Lung (tissue), 12 donors: ENCODE measurements around the gene ACE2. TPM values are rescaled to one million over a fixed set of nuclear protein-coding genes. Genes with fewer than 3 reads are reported as not detected.

Experiments
- ATAC-seq: fragments of 200-7000 bp; cut with Tn5 transposase; one replicate; pipeline ENCODE4 v1.9.1; 2020; ENCODE audit warnings: moderate number of reproducible peaks; ENCODE audit not compliant: insufficient read depth, low FRiP score
- DNase-seq, 3 donors: peaks; one replicate each; pipeline ENCODE4 v3.0.0-alpha.2; 2013 to 2017
- H3K27ac ChIP-seq, 2 donors: one replicate each; pipeline ENCODE4 v1.5.1; 2013; ENCODE audit warnings: mild to moderate bottlenecking in 2 of 2, moderate library complexity in 2 of 2, control low read depth in 1 of 2, inconsistent platforms in 1 of 2, low read depth in 1 of 2, low read length in 1 of 2
- H3K27me3 ChIP-seq, 3 donors: one replicate each; pipeline ENCODE4 v1.5.1; 2013; ENCODE audit warnings: low read length in 2 of 3; ENCODE audit not compliant: control insufficient read depth in 3 of 3, insufficient read depth in 3 of 3
- H3K36me3 ChIP-seq, 4 donors: one replicate each; pipeline ENCODE4 v1.5.1; 2013; ENCODE audit warnings: low read length in 4 of 4, mild to moderate bottlenecking in 1 of 4, moderate library complexity in 1 of 4; ENCODE audit not compliant: control insufficient read depth in 4 of 4, insufficient read depth in 4 of 4
- H3K4me1 ChIP-seq, 5 donors: one replicate each; pipeline ENCODE4 v1.5.1; 2013; ENCODE audit warnings: low read length in 5 of 5, mild to moderate bottlenecking in 2 of 5, moderate library complexity in 1 of 5; ENCODE audit not compliant: control insufficient read depth in 5 of 5, insufficient read depth in 5 of 5
- H3K4me3 ChIP-seq: one replicate; pipeline ENCODE4 v1.5.1; 2013; ENCODE audit warnings: mild to moderate bottlenecking, control low read depth, moderate library complexity
- H3K9ac ChIP-seq, 2 donors: one replicate each; pipeline ENCODE4 v1.5.1; 2013; ENCODE audit warnings: low read length in 2 of 2, control low read depth in 1 of 2; ENCODE audit not compliant: insufficient read depth in 1 of 2
- H3K9me3 ChIP-seq, 4 donors: one replicate each; pipeline ENCODE4 v1.5.1; 2013; ENCODE audit warnings: low read length in 3 of 4, mild to moderate bottlenecking in 1 of 4, moderate library complexity in 1 of 4; ENCODE audit not compliant: control insufficient read depth in 4 of 4, insufficient read depth in 3 of 4
- WGBS, 2 donors: extraction: QIAGEN DNeasy Blood & Tissue Kit; methylation state at CpG; one replicate each; pipeline ENCODE4 v1.1.7; 2013; 5-methylcytosine and 5-hydroxymethylcytosine counted together
- polyA plus RNA-seq, 2 donors: library from polyadenylated mRNA; stranded (reverse); fragments of 200-250 nt; gene quantifications; one replicate each; pipeline ENCODE4 v1.2.1, GENCODE V29; 2013
- total RNA-seq, 2 donors: library from RNA; depleted of rRNA in 1 of 2; stranded (reverse); fragments of >200 nt in 1 of 2; gene quantifications; one replicate each; pipeline ENCODE4 v1.2.1, GENCODE V29; 2014 to 2021
- TF ChIP-seq, protein P1 (sequence below): IDR thresholded peaks from 2 replicates; pipeline ENCODE4 v1.5.1; 2012; ENCODE audit warnings: mild to moderate bottlenecking; ENCODE audit errors: control extremely low read depth, extremely low read depth
- donor health status: control.
- donor health status: control.
- donor health status: Bipolar disorder and iron deficiency.
- donor health status: healthy.
- donor health status: DM: yes; HTN: yes; CAD: no.

ACE2 gene
- total and polyA plus RNA-seq, 4 donors: 0.53 to 8.1 (median 5.5) TPM

- Histone ChIP-seq H3K4me1 (no peaks in the 10 kb centered on the region), H3K9me3 (no peaks in the 10 kb centered on the region), H3K4me3 (no peak overlapping the region), H3K36me3 (no peaks in the 10 kb centered on the region), H3K27ac (no peak overlapping the region), H3K27me3 (peaks cover 0 to 50% (median 34%) of the 10 kb centered on the region in 3 donors), H3K9ac (no peak overlapping the region)
- TF ChIP-seq, protein P1, sequence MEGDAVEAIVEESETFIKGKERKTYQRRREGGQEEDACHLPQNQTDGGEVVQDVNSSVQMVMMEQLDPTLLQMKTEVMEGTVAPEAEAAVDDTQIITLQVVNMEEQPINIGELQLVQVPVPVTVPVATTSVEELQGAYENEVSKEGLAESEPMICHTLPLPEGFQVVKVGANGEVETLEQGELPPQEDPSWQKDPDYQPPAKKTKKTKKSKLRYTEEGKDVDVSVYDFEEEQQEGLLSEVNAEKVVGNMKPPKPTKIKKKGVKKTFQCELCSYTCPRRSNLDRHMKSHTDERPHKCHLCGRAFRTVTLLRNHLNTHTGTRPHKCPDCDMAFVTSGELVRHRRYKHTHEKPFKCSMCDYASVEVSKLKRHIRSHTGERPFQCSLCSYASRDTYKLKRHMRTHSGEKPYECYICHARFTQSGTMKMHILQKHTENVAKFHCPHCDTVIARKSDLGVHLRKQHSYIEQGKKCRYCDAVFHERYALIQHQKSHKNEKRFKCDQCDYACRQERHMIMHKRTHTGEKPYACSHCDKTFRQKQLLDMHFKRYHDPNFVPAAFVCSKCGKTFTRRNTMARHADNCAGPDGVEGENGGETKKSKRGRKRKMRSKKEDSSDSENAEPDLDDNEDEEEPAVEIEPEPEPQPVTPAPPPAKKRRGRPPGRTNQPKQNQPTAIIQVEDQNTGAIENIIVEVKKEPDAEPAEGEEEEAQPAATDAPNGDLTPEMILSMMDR: no peak
- ATAC-seq (no peak), DNase-seq (no peak)
- 64 to 67% methylated on average over 3 of the region's 3 CpGs for WGBS, 2 donors
These were observed 15.8 kb upstream of the ACE2 start for GRCh38 chrX:15616531-15616930.

DNA sequence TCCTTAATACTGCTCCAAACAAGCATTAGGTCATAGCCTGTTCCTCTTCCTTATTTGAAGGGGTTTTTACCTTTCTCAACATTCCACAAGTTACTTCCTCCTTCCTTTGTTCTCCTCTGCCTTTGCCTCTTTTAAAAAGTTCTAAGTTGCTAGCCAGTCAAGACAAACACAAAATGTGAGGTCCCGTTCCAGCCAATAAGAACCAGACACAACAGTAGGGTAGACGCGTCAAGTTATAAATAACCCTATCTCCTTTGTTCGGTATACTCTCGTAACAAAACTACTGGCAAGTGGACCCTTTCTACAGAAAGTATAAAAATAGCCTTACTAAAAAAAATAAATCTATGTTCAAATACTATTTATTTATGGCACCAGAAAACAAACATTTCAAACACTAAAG, 6.3 kb upstream of the ACE2 start:
- H3K4me1 ChIP-seq: peaks cover 0 to 9% (median 0%) of the 10 kb centered on the region in 5 donors
- ATAC-seq: no peak
- H3K27ac ChIP-seq: no peak overlapping the region
- WGBS, 2 donors: 53 to 57% methylated on average over 5 of the region's 5 CpGs
- peaks cover 0 to 37% (median 35%) of the 10 kb centered on the region in 3 donors for H3K27me3 ChIP-seq
- no peaks in the 10 kb centered on the region for H3K9me3 ChIP-seq
- no peaks in the 10 kb centered on the region for H3K36me3 ChIP-seq
- no peak overlapping the region for H3K4me3 ChIP-seq
- TF ChIP-seq, protein P1: no peak
- DNase-seq: peak in 2 of 3 donors; percentile 7 to 14
- no peak overlapping the region for H3K9ac ChIP-seq

DNA sequence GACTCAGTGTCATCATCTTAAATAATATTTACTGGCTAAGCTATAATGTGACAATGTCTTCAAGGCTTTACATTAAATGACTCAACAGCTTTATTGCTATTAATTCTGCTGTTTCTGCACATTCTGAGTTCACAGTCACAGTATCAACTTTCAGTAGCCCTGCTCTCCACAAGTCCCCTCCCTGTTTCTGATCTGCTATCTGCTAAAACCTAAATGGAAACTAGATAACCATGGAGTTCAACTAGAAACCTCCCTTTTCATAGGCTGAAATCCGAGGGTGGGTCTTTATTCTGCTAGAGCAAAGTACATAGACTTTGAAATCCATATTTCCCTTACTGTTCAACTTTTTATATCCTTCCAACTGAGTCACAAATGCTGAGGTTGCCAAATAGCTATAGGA, 5.4 kb upstream of the ACE2 start:
- ATAC-seq (no peak), DNase-seq (peak in 2 of 3 donors; percentile 4 to 8)
- Histone ChIP-seq H3K36me3 (no peaks in the 10 kb centered on the region), H3K27ac (peak overlapping the region in 1 of 2 donors; percentile 9), H3K4me3 (no peak overlapping the region), H3K4me1 (peaks cover 0 to 9% (median 0%) of the 10 kb centered on the region in 5 donors), H3K27me3 (peaks cover 0 to 39% (median 38%) of the 10 kb centered on the region in 3 donors), H3K9me3 (no peaks in the 10 kb centered on the region), H3K9ac (no peak overlapping the region)
- TF ChIP-seq, protein P1: no peak
- 32 to 46% methylated on average over 1 of the region's 1 CpG for WGBS, 2 donors

- no peaks in the 10 kb centered on the region for H3K36me3 ChIP-seq
- no peak for ATAC-seq
- H3K27ac ChIP-seq: peak overlapping the region in 1 of 2 donors; percentile 17
- TF ChIP-seq, protein P1: no peak
- peaks cover 0 to 9% (median 0%) of the 10 kb centered on the region in 5 donors for H3K4me1 ChIP-seq
- no peak overlapping the region for H3K9ac ChIP-seq
- WGBS, 2 donors: 59 to 94% methylated on average over 1 of the region's 1 CpG
- H3K9me3 ChIP-seq: no peaks in the 10 kb centered on the region
- H3K27me3 ChIP-seq: peaks cover 0 to 41% (median 39%) of the 10 kb centered on the region in 3 donors
- DNase-seq: no peak
- no peak overlapping the region for H3K4me3 ChIP-seq
These were observed 4.5 kb upstream of the ACE2 start for GRCh38 chrX:15605226-15605625.
